ENCODE measurements around the gene FGD4. TPM values are rescaled to one million over a fixed set of nuclear protein-coding genes. Genes with fewer than 3 reads are reported as not detected.
A peak's percentile ranks its signal among the peaks of the same experiment; 100 is the strongest.

The FGD4 gene
- total RNA-seq, result 10 to 100 TPM; 10.6 to 12.5 (median 11.4) TPM
- polyA plus RNA-seq, result 3.5 TPM
- long read RNA-seq, donor 1, partial matches to known transcripts, result 3 of 11 reads
- long read RNA-seq, donor 1, other reads (novel, unspliced or antisense), result 7 of 11 reads
- long read RNA-seq, donor 2, partial matches to known transcripts, result 2 of 4 reads
- long read RNA-seq, donor 2, other reads (novel, unspliced or antisense), result 2 of 4 reads
- long read RNA-seq, donor 3, partial matches to known transcripts, result 6 of 11 reads
- long read RNA-seq, donor 3, other reads (novel, unspliced or antisense), result 5 of 11 reads
- long read RNA-seq, donor 4, result 0 reads

DNA sequence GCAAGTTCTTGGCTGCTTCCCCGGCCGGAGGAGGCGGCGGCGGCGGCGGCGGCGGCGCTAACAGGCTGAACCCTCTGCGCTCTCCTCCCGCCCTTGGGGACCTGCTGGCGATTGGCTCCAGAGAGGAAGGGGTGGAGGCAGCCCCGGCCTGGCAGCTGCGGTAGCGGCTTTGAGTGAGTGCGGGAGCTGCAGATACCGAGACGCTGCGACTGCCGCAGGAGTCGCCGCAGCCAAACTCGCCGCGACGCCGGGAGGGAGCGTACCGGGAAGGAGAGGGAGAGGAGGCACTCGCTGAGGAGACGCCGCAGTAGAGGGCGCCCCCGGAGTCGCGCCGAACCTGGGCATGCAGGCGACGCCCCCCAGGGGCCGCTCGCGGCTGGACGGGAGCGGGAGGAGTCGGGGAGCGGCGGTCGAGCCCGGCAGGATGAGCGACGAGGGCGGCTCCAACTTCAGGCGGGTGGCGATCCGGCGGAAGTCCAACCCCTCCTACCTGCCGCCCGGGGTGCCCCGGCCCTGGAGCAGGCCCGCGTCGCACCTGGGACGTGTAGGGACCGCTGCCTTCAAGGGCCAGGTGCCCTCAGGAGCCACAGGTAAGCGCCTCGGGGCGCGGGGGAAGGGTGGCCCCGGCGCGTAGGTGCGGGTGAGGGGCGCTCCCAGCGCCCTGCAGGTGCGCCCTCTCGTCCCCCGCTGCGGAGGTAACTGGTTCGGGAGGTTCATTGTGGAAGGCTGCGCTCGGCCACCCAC is at the start of gene FGD4:
FGD4 (plus strand) TSS at position 189 of the 744 bp plus-strand sequence.
- Histone ChIP-seq H3K4me1 (ENCODE audit: control insufficient read depth, insufficient read depth, low read length) (no peaks in the 10 kb centered on the region), H3K4me3 (ENCODE audit: low read length) (peak within 1 kb of the TSS; percentile 77), H3K27ac (ENCODE audit: low read length) (peak within 1 kb of the TSS; percentile 87), H3K27me3 (ENCODE audit: control insufficient read depth, insufficient read depth) (no peaks in the 10 kb centered on the region), H3K9me3 (ENCODE audit: control insufficient read depth, low read length) (no peaks in the 10 kb centered on the region)
- intact Hi-C loops (cut with DNase I), result no loop called here
- ATAC-seq (peak; percentile 98 to 99), DNase-seq (peak; percentile 92 to 96 (median 95))
- WGBS, result under 1% methylated on average over 82 of the region's 82 CpGs

DNA sequence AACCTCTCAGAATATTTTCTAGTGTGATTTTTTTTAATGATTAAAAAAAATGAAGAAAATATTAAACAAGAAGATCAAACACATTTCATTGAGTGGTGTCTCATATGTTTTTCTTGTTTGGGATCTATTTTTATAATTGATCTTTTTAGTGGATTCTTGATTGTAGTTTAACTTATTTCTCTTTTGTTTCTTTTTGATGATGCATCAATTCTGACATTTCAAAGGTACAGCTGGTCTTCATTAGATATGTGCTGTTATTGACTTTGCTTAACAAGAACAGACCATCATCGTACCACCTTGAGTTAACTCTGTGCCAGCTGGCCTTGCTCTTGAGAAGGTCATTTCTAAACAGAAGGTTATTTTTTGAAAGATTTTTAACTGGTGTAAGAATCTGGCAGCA is 45.8 kb upstream of the FGD4 start:
- 70% methylated on average over 1 of the region's 1 CpG for WGBS
- Histone ChIP-seq H3K4me1 (ENCODE audit: control insufficient read depth, insufficient read depth, low read length) (no peaks in the 10 kb centered on the region), H3K4me3 (ENCODE audit: low read length) (no peak overlapping the region), H3K27ac (ENCODE audit: low read length) (no peak overlapping the region), H3K27me3 (ENCODE audit: control insufficient read depth, insufficient read depth) (no peaks in the 10 kb centered on the region), H3K9me3 (ENCODE audit: control insufficient read depth, low read length) (no peaks in the 10 kb centered on the region)
- ATAC-seq (no peak), DNase-seq (no peak)
- intact Hi-C loops (cut with DNase I), result no loop called here

DNA sequence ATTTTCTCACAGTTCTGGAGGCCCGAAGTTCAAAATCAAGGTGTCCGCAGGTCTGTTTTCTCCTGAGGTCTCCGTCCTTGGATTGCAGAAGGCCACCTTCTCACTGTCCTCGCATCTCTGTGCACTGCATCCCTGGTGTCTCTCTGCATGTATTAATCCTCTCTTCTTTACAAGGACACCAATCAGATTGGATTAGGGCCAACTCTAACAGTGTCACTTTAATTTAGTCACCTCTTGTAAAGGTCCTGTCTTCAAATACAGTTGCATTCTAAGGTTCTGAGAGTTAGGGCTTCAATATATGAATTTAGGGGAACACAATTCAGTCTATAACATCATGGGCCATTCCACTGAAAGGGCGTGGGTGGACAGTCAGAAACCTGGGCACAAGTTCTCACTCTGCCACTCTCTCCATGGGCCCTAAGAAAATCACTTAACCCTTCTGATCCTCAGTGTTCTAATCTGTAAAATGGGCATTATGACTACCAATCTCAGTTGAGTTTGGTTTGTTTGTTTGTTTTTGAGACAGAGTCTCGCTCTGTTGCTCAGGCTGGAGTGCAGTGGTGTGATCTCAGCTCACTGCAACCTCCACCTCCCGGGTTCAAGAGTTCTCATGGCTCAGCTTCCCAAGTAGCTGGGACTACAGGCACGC is 41.6 kb upstream of the FGD4 start:
- DNase-seq (no peak), ATAC-seq (no peak)
- Histone ChIP-seq H3K27ac (ENCODE audit: low read length) (no peak overlapping the region), H3K4me3 (ENCODE audit: low read length) (no peak overlapping the region), H3K27me3 (ENCODE audit: control insufficient read depth, insufficient read depth) (no peaks in the 10 kb centered on the region), H3K4me1 (ENCODE audit: control insufficient read depth, insufficient read depth, low read length) (no peaks in the 10 kb centered on the region), H3K9me3 (ENCODE audit: control insufficient read depth, low read length) (no peaks in the 10 kb centered on the region)
- 98% methylated on average over 8 of the region's 8 CpGs for WGBS
- intact Hi-C loops (cut with DNase I), result no loop called here

DNA sequence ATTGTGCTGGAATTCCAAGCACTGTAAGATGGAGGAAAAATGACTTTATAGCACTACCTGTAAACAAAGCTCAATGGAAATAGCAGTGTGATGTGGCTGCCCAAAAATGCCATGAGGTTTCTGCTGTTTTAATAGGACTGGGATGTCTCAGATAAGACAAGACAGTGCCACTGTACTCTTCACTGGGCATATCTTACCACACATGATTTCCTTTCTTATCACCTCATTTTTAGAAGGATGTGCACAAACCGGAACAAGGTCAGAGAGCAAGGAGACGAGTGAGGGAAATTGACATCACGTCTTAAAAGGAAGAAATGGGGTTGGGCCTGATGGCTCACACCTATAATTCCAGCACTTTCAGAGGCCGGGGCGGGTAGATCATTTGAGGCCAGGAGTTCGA is 38.4 kb upstream of the FGD4 start:
- ATAC-seq (no peak), DNase-seq (no peak)
- no peak overlapping the region for H3K27ac ChIP-seq (ENCODE audit: low read length)
- intact Hi-C loops (cut with DNase I), result loop anchor here in 1 of 4 donors (5.0 to 10.0 kb wide), 2 partner anchors 94 to 296 kb away; no protein-coding TSS in a partner anchor
- WGBS, result 75% methylated on average over 6 of the region's 6 CpGs
- no peaks in the 10 kb centered on the region for H3K27me3 ChIP-seq (ENCODE audit: control insufficient read depth, insufficient read depth)
- H3K4me3 ChIP-seq (ENCODE audit: low read length), result no peak overlapping the region
- no peaks in the 10 kb centered on the region for H3K4me1 ChIP-seq (ENCODE audit: control insufficient read depth, insufficient read depth, low read length)
- H3K9me3 ChIP-seq (ENCODE audit: control insufficient read depth, low read length), result no peaks in the 10 kb centered on the region

DNA sequence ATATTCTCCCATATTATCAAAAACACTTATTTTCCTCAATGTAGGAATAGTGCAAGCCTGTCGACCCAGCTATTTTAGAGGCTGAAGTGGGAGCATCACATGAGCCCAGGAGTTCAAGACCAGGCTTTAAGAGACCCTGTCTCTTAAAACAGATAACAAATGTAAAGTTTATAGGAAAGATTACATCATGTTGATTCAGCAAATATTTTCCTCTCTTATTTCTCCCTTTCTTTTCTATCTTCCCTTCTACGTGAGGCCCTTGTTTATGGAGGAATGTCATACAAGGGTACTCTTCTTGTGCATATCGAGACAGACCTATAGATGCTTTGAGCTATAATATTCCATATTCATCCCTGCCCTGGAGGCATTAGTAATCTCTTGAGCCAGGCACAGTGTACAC is 36.5 kb upstream of the FGD4 start:
- Histone ChIP-seq H3K27me3 (ENCODE audit: control insufficient read depth, insufficient read depth) (no peaks in the 10 kb centered on the region), H3K27ac (ENCODE audit: low read length) (no peak overlapping the region), H3K4me3 (ENCODE audit: low read length) (no peak overlapping the region), H3K9me3 (ENCODE audit: control insufficient read depth, low read length) (no peaks in the 10 kb centered on the region), H3K4me1 (ENCODE audit: control insufficient read depth, insufficient read depth, low read length) (no peaks in the 10 kb centered on the region)
- WGBS, result 80% methylated on average over 3 of the region's 3 CpGs
- DNase-seq (no peak), ATAC-seq (no peak)
- intact Hi-C loops (cut with DNase I), result loop anchor here in 1 of 4 donors (5.0 to 10.0 kb wide), 2 partner anchors 92 to 294 kb away; no protein-coding TSS in a partner anchor

DNA sequence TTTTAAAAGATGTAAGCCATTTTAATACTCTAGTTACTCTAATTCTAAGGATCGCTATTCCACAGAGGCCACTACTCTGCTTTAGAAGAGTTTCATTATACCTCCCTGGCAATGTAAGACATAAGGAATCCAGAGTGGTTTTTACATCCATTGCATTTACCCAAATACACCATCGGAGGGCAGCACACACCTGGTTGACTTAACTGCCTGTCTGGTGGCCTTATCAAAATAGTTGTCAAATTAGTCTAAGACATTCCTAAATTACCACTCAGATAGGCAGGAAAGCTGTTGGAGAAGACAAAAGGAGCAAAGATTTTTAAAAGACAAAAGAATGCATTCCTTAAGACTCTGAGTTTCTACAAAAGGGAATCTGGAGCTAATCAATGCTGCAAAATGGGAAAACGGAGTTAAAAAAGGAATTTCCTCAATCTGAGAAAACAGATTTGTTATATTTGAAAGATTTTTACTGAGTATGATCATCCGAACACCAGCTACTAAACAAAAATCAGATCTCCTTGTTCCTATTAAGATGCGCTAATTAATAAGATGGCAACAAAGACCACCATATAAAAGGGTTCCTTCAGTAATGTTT is 33.8 kb upstream of the FGD4 start:
- no peaks in the 10 kb centered on the region for H3K4me1 ChIP-seq (ENCODE audit: control insufficient read depth, insufficient read depth, low read length)
- intact Hi-C loops (cut with DNase I), result loop anchor here (5.0 to 10.0 kb wide), 3 partner anchors 89 to 307 kb away; no protein-coding TSS in a partner anchor
- no peaks in the 10 kb centered on the region for H3K27me3 ChIP-seq (ENCODE audit: control insufficient read depth, insufficient read depth)
- DNase-seq (peak in 1 of 3 donors; percentile 58), ATAC-seq (peak; percentile 60 to 76)
- H3K27ac ChIP-seq (ENCODE audit: low read length), result no peak overlapping the region
- no peaks in the 10 kb centered on the region for H3K9me3 ChIP-seq (ENCODE audit: control insufficient read depth, low read length)
- 51% methylated on average over 5 of the region's 5 CpGs for WGBS
- H3K4me3 ChIP-seq (ENCODE audit: low read length), result no peak overlapping the region

DNA sequence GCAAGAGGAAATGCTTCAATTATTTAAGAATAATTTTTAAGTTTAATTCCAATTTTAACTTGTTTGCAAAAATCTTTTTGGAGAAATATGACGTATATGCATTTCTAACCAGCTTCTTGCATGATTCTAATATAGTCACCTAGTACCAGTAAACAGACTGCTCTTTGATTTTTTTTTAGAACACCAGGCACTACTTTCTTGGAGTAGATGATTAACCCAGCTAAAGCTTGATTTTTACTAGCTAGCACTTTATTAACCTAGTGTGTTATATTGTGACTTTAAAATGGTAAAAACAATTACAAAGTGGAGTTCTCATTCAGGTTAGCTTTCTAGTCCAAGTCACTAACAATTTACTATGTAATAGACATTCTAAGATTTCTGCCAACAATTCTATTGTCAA is 32.6 kb upstream of the FGD4 start:
- Histone ChIP-seq H3K27ac (ENCODE audit: low read length) (no peak overlapping the region), H3K4me3 (ENCODE audit: low read length) (no peak overlapping the region), H3K4me1 (ENCODE audit: control insufficient read depth, insufficient read depth, low read length) (no peaks in the 10 kb centered on the region), H3K27me3 (ENCODE audit: control insufficient read depth, insufficient read depth) (no peaks in the 10 kb centered on the region), H3K9me3 (ENCODE audit: control insufficient read depth, low read length) (no peaks in the 10 kb centered on the region)
- ATAC-seq, result no peak
- 86% methylated on average over 1 of the region's 1 CpG for WGBS
- no peak for DNase-seq
- intact Hi-C loops (cut with DNase I), result loop anchor here (5.0 to 10.0 kb wide), 3 partner anchors 88 to 306 kb away; no protein-coding TSS in a partner anchor

DNA sequence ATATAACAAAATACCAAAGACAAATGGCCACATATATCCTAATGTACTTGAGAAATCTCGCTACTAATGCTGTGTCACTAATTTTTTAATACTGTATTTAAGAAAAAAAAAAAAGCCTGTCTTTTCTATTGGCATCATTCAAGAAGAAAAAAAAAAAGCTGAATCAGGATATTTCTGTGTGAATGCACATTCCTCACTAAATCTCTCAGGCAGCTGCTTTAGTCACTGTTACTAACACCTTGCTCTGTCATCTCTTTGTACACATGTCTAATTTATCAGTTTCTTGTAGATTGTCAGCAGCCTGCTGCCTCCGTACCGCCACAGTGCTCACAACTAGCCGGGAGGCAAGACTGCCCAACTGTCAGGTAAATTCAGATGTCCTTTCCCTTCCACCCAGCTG is 32.0 kb upstream of the FGD4 start:
- intact Hi-C loops (cut with DNase I), result loop anchor here (5.0 to 10.0 kb wide), 3 partner anchors 87 to 305 kb away; no protein-coding TSS in a partner anchor
- Histone ChIP-seq H3K9me3 (ENCODE audit: control insufficient read depth, low read length) (no peaks in the 10 kb centered on the region), H3K4me1 (ENCODE audit: control insufficient read depth, insufficient read depth, low read length) (no peaks in the 10 kb centered on the region), H3K4me3 (ENCODE audit: low read length) (no peak overlapping the region), H3K27ac (ENCODE audit: low read length) (no peak overlapping the region), H3K27me3 (ENCODE audit: control insufficient read depth, insufficient read depth) (no peaks in the 10 kb centered on the region)
- ATAC-seq, result no peak
- WGBS, result 67% methylated on average over 4 of the region's 4 CpGs
- no peak for DNase-seq

DNA sequence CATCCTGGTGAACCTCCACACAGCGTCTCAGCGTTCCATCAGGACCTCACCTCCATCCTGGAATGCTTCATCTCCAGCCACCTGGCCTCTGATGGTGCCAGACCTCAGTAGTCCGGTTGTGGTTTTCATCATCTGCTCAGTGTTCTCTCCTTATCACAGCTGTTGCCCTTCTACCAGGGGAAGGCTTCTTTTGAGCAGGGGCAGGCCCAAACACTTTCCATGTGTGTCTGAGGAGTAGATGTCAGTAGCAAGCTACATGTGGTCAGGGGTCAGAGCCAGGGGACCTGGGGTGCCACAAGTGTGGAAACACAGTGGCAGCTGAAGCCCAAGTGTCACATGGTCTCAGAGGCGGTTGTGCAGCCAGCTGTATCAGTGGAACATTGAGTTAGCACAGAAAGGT is 30.2 kb upstream of the FGD4 start:
- H3K9me3 ChIP-seq (ENCODE audit: control insufficient read depth, low read length), result no peaks in the 10 kb centered on the region
- no peak overlapping the region for H3K4me3 ChIP-seq (ENCODE audit: low read length)
- intact Hi-C loops (cut with DNase I), result loop anchor here (5.0 to 10.0 kb wide), 3 partner anchors 86 to 303 kb away; no protein-coding TSS in a partner anchor
- H3K4me1 ChIP-seq (ENCODE audit: control insufficient read depth, insufficient read depth, low read length), result no peaks in the 10 kb centered on the region
- WGBS, result 38% methylated on average over 4 of the region's 4 CpGs
- H3K27me3 ChIP-seq (ENCODE audit: control insufficient read depth, insufficient read depth), result no peaks in the 10 kb centered on the region
- no peak for ATAC-seq
- DNase-seq, result no peak
- no peak overlapping the region for H3K27ac ChIP-seq (ENCODE audit: low read length)

DNA sequence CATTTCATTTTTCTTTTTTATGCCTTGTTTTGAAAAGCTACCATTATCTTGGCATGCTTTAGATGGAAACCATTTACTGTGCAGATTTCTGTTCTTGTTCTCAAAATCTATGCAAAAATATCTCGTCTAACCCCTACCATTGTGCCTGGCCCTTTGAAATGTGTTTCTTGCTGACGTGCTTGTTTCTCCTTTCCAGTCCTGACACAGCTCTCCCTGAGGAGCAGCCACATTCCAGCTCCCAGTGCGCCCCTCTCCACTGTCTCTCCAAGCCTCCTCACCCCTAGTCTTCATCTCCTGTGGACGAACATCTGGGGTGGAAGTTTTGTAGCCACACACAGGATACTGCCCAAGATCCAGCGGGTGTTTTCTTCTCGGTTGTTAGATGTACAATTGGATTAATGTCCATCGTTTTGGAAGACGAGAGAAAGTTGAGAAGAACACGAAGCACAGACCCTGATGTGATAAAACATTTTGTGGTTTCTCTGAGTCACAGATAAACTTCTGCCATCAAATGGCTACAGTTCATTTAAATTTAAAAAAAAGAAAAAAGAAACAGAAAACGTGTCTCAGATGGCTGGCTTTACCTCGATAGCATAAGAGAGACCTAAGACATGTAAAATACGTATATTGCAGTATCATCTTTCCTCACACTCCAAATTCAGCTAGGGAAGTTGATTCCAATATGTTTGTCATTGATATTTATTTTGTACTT is 21.9 kb upstream of the FGD4 start:
- no peak for ATAC-seq
- Histone ChIP-seq H3K27me3 (ENCODE audit: control insufficient read depth, insufficient read depth) (no peaks in the 10 kb centered on the region), H3K4me1 (ENCODE audit: control insufficient read depth, insufficient read depth, low read length) (no peaks in the 10 kb centered on the region), H3K9me3 (ENCODE audit: control insufficient read depth, low read length) (no peaks in the 10 kb centered on the region), H3K27ac (ENCODE audit: low read length) (no peak overlapping the region), H3K4me3 (ENCODE audit: low read length) (no peak overlapping the region)
- no peak for DNase-seq
- 63% methylated on average over 12 of the region's 12 CpGs for WGBS
- intact Hi-C loops (cut with DNase I), result no loop called here

Data from right cardiac atrium (tissue), 5 donors.